Gastrocnemius medialis (tissue), 4 donors: ENCODE data around the gene TDRD7.

Source experiments
- POLR2A ChIP-seq, 2 donors: fragments of 450-650 bp; IDR thresholded peaks; one replicate each; pipeline ENCODE4 v1.6.1; 2017; ENCODE audit warnings: antibody characterized with exemption in 2 of 2, mild to moderate bottlenecking in 2 of 2, moderate library complexity in 2 of 2
- TF ChIP-seq, protein P1 (sequence below), 5 experiments: fragments of 450-650 bp in 3 of 5; fragments of 200-600 bp in 2 of 5; sonication (generic) in 2 of 5; IDR thresholded peaks in 4 of 5; conservative IDR thresholded peaks in 1 of 5; 1 replicate in 4 of 5; 2 replicates in 1 of 5; pipeline ENCODE4 v1.5.1; 2016 to 2019; ENCODE audit warnings: antibody characterized with exemption in 5 of 5, mild to moderate bottlenecking in 3 of 5, moderate library complexity in 3 of 5

- no peak for TF ChIP-seq POLR2A (IDR thresholded peaks at IDR 0.05)
- TF ChIP-seq, protein P1, sequence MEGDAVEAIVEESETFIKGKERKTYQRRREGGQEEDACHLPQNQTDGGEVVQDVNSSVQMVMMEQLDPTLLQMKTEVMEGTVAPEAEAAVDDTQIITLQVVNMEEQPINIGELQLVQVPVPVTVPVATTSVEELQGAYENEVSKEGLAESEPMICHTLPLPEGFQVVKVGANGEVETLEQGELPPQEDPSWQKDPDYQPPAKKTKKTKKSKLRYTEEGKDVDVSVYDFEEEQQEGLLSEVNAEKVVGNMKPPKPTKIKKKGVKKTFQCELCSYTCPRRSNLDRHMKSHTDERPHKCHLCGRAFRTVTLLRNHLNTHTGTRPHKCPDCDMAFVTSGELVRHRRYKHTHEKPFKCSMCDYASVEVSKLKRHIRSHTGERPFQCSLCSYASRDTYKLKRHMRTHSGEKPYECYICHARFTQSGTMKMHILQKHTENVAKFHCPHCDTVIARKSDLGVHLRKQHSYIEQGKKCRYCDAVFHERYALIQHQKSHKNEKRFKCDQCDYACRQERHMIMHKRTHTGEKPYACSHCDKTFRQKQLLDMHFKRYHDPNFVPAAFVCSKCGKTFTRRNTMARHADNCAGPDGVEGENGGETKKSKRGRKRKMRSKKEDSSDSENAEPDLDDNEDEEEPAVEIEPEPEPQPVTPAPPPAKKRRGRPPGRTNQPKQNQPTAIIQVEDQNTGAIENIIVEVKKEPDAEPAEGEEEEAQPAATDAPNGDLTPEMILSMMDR (IDR thresholded peaks at IDR 0.05 in 4 of 5, conservative IDR thresholded peaks at IDR 0.05 in 1 of 5) = no peak
Measured at GRCh38 chr9:97543561-97543960, 131.7 kb downstream of the TDRD7 start.
